HG03139 (cell line): ENCODE measurements around the gene FBXO42.
"Not testable (repeated sequence)": the region's sequence is repeated elsewhere in the genome, so short reads cannot be mapped to it uniquely, and the experiment has no call there.

Source experiments
- ATAC-seq: cut with Tn5 transposase; IDR thresholded peaks from one replicate; pipeline ENCODE4 v1.9.1; 2021; ENCODE audit not compliant: unreplicated experiment

Gene FBXO42

GRCh38 chr1:16222716-16223115, 129.6 kb downstream of the FBXO42 start:
- not testable (repeated sequence) for ATAC-seq

GRCh38 chr1:16221499-16221898, 130.8 kb downstream of the FBXO42 start:
- no peak for ATAC-seq

- ATAC-seq: no peak
Measured at GRCh38 chr1:16219968-16220500, 132.2 kb downstream of the FBXO42 start.

- ATAC-seq: no peak
Measured at GRCh38 chr1:16218674-16219071, 133.6 kb downstream of the FBXO42 start.

- no peak for ATAC-seq
Measured at GRCh38 chr1:16218014-16218673, 134.1 kb downstream of the FBXO42 start.

- ATAC-seq: peak; percentile 94
Measured at GRCh38 chr1:16217061-16217785, 135.1 kb downstream of the FBXO42 start.

- no peak for ATAC-seq
Measured at GRCh38 chr1:16215882-16216753, 136.2 kb downstream of the FBXO42 start.

- not testable (repeated sequence) for ATAC-seq
Measured at GRCh38 chr1:16215240-16215639, 137.0 kb downstream of the FBXO42 start.

- ATAC-seq: not testable (repeated sequence)
Measured at GRCh38 chr1:16213544-16213943, 138.7 kb downstream of the FBXO42 start.

GRCh38 chr1:16213013-16213412, 139.3 kb downstream of the FBXO42 start:
- ATAC-seq: no peak

GRCh38 chr1:16212251-16212961, 139.9 kb downstream of the FBXO42 start, which contains the start of gene ARHGEF19:
ARHGEF19 (minus strand) TSS chr1:16212652; CDS start chr1:16209054, 3,598 bp downstream.
- no peak for ATAC-seq

GRCh38 chr1:16211824-16212223, 140.5 kb downstream of the FBXO42 start:
- ATAC-seq: no peak

- no peak for ATAC-seq
Measured at GRCh38 chr1:16210581-16210980, 141.7 kb downstream of the FBXO42 start.

GRCh38 chr1:16209847-16210407, 142.4 kb downstream of the FBXO42 start:
- ATAC-seq: no peak

- no peak for ATAC-seq
Measured at GRCh38 chr1:16209132-16209846, 143.0 kb downstream of the FBXO42 start.

- no peak for ATAC-seq
Measured at GRCh38 chr1:16208270-16208987, 143.9 kb downstream of the FBXO42 start.

GRCh38 chr1:16207318-16208269, 144.7 kb downstream of the FBXO42 start:
- no peak for ATAC-seq
